ENCODE data around the gene MROH2A.

Gene MROH2A

DNA sequence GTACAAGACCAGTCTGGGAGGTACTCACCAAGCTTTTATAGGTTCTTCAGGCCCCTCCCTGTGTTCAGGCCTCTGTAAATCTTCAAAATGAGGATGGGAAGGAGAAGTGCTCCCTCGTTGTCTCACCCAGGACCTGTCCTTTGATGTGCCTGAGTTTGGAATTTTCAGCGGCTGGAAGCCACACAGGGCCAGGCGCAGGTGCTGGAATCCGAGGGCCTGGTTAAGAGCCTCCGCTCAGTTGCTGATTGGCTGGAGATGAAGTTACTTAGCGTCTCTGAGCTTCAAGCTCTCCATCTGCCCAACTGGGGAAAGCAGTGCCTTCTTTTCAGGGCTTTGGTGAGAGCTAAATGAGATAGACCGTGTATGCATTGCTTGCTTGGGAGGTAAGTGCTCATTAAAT is 46.2 kb downstream of the MROH2A start:
- no peaks in the 10 kb centered on the region for H3K9me3 ChIP-seq (ENCODE audit: control insufficient read depth, insufficient read depth, low read length)
- no peak overlapping the region for H3K9ac ChIP-seq (ENCODE audit: low read depth, low read length)

DNA sequence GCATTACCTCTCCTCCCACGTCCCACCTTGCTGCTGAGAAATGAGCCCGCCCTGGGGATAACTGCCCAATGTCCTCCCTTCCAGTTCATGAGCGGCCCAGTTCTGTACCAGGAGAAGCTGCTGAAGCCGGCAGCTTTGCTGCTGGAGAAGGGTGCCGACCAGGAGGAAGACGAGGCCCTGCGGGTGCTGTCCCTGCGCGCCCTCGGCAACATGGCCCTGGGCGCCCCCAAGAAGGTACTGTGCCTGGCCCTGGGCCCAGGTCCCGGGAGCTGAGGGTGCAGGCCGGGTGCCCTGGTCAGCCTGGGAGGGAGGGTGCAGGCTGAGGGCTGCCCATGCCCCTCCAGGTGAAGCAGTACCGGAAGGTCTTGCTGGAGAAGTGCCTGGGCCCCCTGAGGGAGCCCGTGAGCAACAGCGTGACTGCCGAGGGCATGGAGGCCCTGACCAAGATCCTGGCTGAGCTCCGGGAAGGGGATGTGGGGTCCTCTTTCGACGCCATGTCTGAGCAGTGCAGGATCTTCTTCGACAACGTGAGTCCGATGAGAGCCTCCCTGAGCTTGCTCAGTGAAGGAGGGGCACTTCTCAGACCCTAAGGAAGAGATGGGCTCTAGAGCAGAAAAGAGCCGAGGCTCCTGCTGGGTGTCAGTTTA is 50.5 kb downstream of the MROH2A start:
- H3K4me1 ChIP-seq (ENCODE audit: insufficient read depth, low read length) = no peaks in the 10 kb centered on the region
- no peaks in the 10 kb centered on the region for H3K36me3 ChIP-seq (ENCODE audit: insufficient read depth, low read length)
- H3K9me3 ChIP-seq (ENCODE audit: control insufficient read depth, insufficient read depth, low read length) = no peaks in the 10 kb centered on the region
- no peak overlapping the region for H3K9ac ChIP-seq (ENCODE audit: low read depth, low read length)

More for the DNA sequence above, 46.2 kb downstream of the MROH2A start:
- Histone ChIP-seq H3K36me3 (ENCODE audit: insufficient read depth, low read length) (no peaks in the 10 kb centered on the region), H3K4me1 (ENCODE audit: insufficient read depth, low read length) (no peaks in the 10 kb centered on the region)

DNA sequence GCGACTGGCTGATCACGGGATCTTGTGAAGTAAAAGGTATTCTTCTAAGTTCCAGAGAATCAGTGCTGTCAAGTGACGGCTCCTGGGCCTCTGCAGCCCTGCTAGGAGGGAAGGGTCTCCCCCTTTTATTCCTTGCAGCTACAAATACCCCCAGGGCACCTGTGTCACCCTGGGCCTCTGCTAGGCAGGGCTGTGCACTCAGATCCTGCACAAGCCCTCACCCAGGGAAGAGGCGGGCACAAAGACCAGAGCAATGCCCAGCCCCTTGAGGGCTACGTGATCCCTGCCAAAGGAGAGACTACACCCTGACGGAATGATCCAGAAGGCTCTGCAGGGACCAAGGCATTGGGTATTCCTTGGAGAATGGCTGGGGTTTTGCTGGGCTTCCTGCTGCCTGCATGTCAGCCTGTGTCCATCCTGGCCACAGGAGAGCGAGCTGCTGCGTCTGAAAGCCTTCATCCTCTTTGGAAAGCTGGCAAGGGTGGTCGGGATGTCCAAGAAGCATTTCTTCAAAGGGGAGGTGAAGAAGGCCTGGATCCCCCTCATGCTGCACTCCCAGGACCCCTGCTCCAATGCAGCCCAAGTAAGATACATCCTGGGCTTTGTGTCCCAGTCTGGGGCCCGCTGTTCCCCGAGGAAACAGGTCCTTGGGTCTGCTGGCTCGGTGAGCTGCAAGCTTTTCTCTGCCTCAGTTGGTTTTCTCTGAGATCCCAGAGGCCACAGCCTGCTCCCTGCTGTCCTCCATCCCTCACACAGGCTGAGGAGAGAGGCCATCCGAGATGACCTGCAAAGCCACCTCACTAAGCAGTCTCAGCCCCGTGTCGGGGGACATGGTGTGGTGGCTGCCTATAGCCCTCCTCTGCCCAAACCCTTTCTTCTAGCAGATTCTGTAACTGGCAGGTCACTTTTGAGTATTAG is 51.3 kb downstream of the MROH2A start:
- no peaks in the 10 kb centered on the region; the same call in 1 of the 2 replicates for H3K36me3 ChIP-seq (ENCODE audit: insufficient read depth, low read length)
- no peaks in the 10 kb centered on the region for H3K9me3 ChIP-seq (ENCODE audit: control insufficient read depth, insufficient read depth, low read length)
- H3K9ac ChIP-seq (ENCODE audit: low read depth, low read length) = no peak overlapping the region
- no peaks in the 10 kb centered on the region for H3K4me1 ChIP-seq (ENCODE audit: insufficient read depth, low read length)

DNA sequence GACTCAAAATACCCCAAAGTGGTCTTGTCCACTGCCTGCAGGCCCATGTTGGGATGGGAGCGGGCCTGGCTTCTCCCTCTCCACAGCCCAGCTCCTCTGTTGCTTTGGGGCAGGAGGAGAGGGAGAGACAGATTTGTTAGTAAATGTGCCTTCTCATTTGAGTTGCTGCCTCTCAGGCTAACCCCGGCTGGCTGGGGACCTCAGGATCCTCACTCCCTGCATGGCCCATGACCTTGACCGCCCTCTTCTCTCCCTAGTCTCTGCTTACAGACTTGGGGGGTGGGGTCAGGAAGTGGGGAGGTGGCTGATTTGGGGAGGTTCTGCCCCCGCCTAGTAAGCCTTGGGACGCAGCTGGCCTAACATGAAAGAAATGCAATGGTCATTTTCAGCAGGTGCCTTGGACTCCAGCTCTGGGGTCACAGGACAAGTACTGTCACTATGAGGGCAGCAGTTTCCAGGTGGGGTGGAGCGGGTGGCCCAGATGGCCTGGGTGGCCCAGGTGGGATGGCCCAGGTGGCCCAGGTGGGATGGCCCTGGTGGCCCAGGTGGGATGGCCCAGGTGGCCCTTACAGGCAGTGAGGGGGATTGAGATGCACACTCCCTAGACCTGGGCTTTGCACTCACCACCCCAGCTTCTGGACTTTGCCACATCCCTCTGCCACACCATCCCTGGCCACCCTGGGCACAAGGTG is 52.1 kb downstream of the MROH2A start:
- Histone ChIP-seq H3K4me1 (ENCODE audit: insufficient read depth, low read length) (no peaks in the 10 kb centered on the region), H3K9me3 (ENCODE audit: control insufficient read depth, insufficient read depth, low read length) (no peaks in the 10 kb centered on the region), H3K36me3 (ENCODE audit: insufficient read depth, low read length) (peaks cover 4% of the 10 kb centered on the region; the same call in 1 of the 2 replicates), H3K9ac (ENCODE audit: low read depth, low read length) (no peak overlapping the region)

DNA sequence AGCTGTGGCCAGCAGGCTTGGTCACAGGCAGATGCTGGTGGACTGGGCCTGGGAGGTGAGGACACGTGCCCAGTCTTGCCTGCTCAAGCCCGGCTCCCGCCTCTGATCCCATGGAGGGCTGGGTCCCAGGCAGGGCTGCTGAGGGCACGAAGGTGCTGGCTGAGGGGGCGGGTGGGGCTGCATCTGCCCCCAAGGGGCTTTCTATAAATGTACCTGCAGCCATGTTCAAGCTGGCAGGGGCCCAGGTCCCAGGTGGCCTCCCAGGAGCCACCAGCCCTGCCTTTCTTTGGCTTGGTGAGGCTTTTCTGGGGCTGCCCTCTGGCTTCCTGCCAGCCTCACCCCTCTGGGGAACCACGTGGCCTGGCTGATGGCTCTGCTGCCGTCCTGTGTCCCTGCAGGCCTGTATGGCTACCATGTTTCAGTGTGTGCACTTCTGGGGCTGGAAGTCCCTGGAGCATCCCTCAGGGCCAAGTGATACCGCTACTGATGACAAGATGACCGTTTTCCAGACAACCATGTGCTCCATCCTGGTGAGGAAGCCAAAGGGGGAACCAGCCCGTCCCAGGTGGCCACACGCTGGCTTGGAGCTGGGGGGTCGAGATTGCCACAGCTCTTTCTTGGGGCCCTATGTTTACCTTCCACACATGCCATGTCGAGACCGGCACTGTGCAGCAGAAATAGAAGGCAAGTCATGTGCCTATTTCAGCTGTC is 53.0 kb downstream of the MROH2A start:
- peaks cover 6% of the 10 kb centered on the region for H3K36me3 ChIP-seq (ENCODE audit: insufficient read depth, low read length)
- no peaks in the 10 kb centered on the region for H3K4me1 ChIP-seq (ENCODE audit: insufficient read depth, low read length)
- no peak overlapping the region for H3K9ac ChIP-seq (ENCODE audit: low read depth, low read length)
- no peaks in the 10 kb centered on the region for H3K9me3 ChIP-seq (ENCODE audit: control insufficient read depth, insufficient read depth, low read length)

DNA sequence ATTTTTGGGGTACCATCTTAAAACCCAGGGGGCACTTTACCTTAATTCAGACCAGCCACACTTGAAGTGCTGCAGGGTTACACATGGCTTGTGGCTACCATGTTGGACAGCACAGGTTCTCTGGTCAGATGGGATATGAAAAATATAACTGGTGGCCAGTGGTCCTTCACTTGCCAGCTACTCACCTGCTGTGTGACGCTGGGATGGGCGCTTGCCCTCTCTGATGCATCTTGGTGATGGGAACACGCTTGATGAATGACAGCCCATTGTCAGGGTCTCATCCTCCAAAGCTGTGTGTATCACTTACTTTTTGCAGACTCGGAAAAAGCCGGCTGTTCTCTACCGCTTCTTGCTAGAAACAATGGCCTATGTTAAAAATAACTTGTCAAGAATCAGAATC is 53.7 kb downstream of the MROH2A start:
- Histone ChIP-seq H3K4me1 (ENCODE audit: insufficient read depth, low read length) (no peaks in the 10 kb centered on the region), H3K9me3 (ENCODE audit: control insufficient read depth, insufficient read depth, low read length) (no peaks in the 10 kb centered on the region), H3K9ac (ENCODE audit: low read depth, low read length) (no peak overlapping the region), H3K36me3 (ENCODE audit: insufficient read depth, low read length) (peaks cover 6% of the 10 kb centered on the region)

DNA sequence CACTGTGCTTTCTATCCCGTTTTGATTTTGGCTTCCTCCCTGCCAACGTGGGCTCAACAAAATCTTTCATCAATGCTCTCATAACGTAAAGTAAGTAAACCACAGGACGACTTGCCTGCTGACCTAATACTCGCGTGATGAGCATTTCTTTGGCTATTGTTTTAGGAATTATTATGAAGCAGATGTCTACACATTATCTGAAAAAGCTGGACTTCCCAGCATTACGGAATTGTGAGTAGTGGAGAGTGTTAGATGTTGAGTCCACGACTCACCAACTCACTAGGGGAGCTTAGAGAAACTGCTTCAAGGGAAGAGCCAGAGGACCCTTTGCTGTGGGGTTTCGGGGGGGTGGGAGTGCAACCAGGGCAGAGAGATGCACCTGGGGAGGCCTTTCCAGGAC is 54.3 kb downstream of the MROH2A start:
- Histone ChIP-seq H3K9me3 (ENCODE audit: control insufficient read depth, insufficient read depth, low read length) (no peaks in the 10 kb centered on the region), H3K36me3 (ENCODE audit: insufficient read depth, low read length) (peaks cover 10% of the 10 kb centered on the region), H3K9ac (ENCODE audit: low read depth, low read length) (no peak overlapping the region), H3K4me1 (ENCODE audit: insufficient read depth, low read length) (no peaks in the 10 kb centered on the region)

DNA sequence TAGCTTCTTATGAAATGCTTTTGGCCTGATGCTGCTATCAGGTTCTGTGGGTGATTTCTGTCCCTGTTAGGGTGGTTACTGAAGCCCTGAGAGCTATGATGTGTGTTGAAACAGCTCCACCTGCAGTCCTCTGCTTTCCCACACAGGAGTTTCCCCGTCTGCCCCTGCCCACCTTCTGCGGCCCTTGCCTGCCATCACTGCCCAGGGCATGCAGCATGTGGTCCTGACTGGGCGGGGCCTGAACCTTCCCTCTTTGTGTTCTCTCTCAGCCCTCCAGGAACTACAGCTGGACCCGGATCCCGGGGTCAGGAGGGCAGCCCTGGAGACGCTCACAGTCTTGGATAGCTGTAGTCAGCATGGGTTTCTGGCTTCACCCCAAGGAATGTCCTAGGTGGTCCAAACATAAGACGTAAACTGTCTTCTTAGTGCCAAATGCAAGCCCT is 54.8 kb downstream of the MROH2A start:
- H3K9me3 ChIP-seq (ENCODE audit: control insufficient read depth, insufficient read depth, low read length) = no peaks in the 10 kb centered on the region
- peaks cover 14% of the 10 kb centered on the region for H3K36me3 ChIP-seq (ENCODE audit: insufficient read depth, low read length)
- H3K9ac ChIP-seq (ENCODE audit: low read depth, low read length) = no peak overlapping the region
- no peaks in the 10 kb centered on the region for H3K4me1 ChIP-seq (ENCODE audit: insufficient read depth, low read length)

DNA sequence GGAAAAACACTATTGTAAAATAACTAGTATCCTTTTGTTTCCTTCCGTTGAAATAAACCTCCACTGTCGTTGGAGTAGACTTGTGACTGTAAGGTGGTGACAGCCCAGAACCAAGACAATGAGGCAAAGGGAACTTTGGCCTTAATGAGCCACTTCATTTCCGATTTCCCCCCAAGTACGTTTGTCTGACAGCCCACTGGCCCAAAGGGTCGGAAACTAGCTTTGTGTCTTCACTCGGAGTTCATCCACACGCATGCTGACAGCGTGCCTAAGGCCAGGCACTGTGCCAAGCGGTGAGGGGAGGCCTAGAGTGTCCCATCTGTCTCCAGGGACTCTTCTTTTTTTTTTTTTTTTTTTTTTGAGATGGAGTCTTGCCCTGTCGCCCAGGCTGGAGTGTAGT is 55.2 kb downstream of the MROH2A start:
- H3K36me3 ChIP-seq (ENCODE audit: insufficient read depth, low read length) = peaks cover 19% of the 10 kb centered on the region

DNA sequence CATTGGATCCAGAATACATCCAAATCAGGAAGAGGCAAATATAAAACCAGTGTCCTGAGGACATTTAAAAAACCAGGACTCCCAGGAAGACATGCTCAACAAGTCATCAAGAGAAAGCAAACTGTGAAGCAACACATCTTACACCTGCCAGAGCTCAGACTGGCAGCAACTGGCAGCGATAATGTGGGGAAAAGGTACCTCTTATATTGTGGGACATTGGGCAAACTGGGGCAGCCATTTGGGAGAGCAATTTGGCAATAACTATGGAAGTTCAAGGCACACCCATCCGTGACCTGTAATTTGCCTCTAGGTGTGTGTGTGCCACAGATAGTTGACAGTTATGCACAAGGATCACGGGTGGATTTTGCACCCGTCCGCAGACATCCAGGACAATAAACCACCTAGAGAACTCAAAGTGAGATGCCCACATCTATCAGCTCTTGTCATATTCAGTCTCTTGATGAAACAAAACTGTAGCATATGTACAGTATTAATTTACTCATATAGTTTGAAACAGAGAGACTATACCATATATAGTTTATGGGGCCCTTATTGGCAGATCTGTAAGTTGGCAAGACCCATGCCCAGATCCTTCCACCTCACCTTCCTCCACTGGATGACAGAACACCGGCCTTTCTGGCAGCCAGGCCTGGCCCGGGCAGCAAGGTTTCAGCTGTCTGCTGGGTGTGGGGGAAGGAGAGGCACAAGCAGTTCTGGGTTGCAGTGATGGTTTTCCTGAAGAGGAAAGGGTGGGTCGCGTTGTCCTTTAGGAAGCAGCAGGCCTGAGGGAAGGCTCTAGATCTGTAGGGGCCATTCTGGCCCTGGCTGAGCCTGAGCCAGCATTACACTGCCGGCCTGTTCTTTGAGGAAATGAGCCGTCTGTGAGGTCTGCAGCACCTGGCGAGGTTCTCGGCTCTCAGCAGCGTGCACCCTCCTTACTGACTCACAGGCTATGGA is 57.4 kb downstream of the MROH2A start:
- Histone ChIP-seq H3K9me3 (ENCODE audit: control insufficient read depth, insufficient read depth, low read length) (no peaks in the 10 kb centered on the region), H3K9ac (ENCODE audit: low read depth, low read length) (no peak overlapping the region), H3K36me3 (ENCODE audit: insufficient read depth, low read length) (peaks cover 37% of the 10 kb centered on the region), H3K4me1 (ENCODE audit: insufficient read depth, low read length) (no peaks in the 10 kb centered on the region)

More for the DNA sequence above, 55.2 kb downstream of the MROH2A start:
- no peak overlapping the region for H3K9ac ChIP-seq (ENCODE audit: low read depth, low read length)
- no peaks in the 10 kb centered on the region for H3K4me1 ChIP-seq (ENCODE audit: insufficient read depth, low read length)
- H3K9me3 ChIP-seq (ENCODE audit: control insufficient read depth, insufficient read depth, low read length) = no peaks in the 10 kb centered on the region

DNA sequence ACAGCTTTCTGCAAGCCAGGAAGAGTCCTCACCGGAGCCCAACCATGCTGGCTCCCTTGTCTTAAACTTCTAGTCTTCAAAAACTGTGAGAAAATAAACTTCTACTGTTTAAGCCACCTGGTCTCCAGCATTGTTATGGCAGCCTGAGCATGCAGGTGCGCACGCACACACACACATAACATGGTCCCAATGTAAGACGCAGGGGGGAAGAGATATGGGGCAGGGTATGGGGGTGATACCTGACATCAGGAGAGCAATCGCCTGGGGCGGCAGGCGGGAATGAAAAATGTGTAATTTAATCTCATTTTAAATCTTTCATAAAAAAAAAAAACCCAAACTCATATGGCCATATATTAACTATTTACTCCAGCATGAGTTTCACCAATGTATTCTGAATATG is 58.2 kb downstream of the MROH2A start:
- no peaks in the 10 kb centered on the region for H3K9me3 ChIP-seq (ENCODE audit: control insufficient read depth, insufficient read depth, low read length)
- peaks cover 45% of the 10 kb centered on the region for H3K36me3 ChIP-seq (ENCODE audit: insufficient read depth, low read length)
- H3K4me1 ChIP-seq (ENCODE audit: insufficient read depth, low read length) = no peaks in the 10 kb centered on the region
- H3K9ac ChIP-seq (ENCODE audit: low read depth, low read length) = no peak overlapping the region

DNA sequence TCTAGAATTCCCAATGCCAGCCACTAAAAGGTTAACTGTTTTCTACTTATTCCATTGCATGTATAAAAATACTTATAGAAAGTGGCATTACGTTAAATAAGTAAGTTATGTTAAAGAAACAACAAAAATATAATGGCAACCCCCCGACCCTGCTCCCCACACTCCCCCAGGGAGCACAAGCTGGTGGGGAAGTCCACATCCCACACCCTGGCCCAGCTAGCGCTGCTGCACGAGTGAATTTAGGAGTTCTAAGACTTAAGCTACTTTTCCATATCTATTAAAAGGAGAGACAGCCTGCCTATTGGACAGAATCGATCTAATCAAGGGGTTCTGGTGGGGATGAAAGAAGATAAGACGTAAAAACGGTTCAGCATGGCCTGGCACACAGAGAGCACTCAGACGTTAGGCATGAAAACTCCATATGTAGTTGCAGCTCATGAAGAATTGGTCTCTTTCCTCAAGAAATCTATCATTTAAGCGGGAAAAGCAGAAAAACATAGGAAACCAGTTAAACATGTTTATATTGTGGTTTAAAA is 59.6 kb downstream of the MROH2A start:
- Histone ChIP-seq H3K4me1 (ENCODE audit: insufficient read depth, low read length) (no peaks in the 10 kb centered on the region), H3K9ac (ENCODE audit: low read depth, low read length) (no peak overlapping the region), H3K36me3 (ENCODE audit: insufficient read depth, low read length) (peaks cover 58% of the 10 kb centered on the region), H3K9me3 (ENCODE audit: control insufficient read depth, insufficient read depth, low read length) (no peaks in the 10 kb centered on the region)

DNA sequence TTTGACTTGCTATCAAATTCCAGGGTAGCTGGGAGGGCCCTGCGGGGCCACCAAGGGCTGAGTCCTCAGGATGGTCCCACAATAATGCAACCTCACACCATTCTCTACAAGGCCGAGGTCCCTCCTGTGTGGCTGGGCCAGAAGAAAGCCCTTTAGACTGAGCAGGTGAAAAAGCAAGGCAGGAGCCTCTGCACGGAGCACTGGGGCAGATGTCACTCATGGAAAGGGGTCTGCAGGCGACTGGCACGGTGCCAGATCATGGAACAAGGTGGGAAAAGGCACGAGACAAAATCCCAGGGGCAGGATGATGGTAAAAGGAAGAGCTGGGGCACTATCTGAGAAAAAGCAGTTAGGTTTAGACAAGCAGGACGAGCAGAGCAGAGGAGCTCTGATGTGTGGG is 60.1 kb downstream of the MROH2A start:
- no peaks in the 10 kb centered on the region for H3K4me1 ChIP-seq (ENCODE audit: insufficient read depth, low read length)

More for the DNA sequence above, 60.1 kb downstream of the MROH2A start:
- H3K36me3 ChIP-seq (ENCODE audit: insufficient read depth, low read length) = peaks cover 62% of the 10 kb centered on the region
- H3K9ac ChIP-seq (ENCODE audit: low read depth, low read length) = no peak overlapping the region
- H3K9me3 ChIP-seq (ENCODE audit: control insufficient read depth, insufficient read depth, low read length) = no peaks in the 10 kb centered on the region

All from ES-I3 (cell line).